GM20000 (cell line): ENCODE data around the gene DUOX1.
A peak's percentile ranks its signal among the peaks of the same experiment; 100 is the strongest.

Source experiments
- DNase-seq: peaks from one replicate; pipeline ENCODE4 v3.0.0; 2012; ENCODE audit warnings: low spot score
- TF ChIP-seq, protein P1 (sequence below): IDR thresholded peaks from 2 replicates; pipeline ENCODE4 v1.5.1; 2012; ENCODE audit warnings: mild to moderate bottlenecking, control low read depth; ENCODE audit errors: extremely low read depth, missing control alignments

The DUOX1 gene

GRCh38 chr15:45184562-45185041 lies 54.8 kb downstream of the DUOX1 start:
- TF ChIP-seq, protein P1, sequence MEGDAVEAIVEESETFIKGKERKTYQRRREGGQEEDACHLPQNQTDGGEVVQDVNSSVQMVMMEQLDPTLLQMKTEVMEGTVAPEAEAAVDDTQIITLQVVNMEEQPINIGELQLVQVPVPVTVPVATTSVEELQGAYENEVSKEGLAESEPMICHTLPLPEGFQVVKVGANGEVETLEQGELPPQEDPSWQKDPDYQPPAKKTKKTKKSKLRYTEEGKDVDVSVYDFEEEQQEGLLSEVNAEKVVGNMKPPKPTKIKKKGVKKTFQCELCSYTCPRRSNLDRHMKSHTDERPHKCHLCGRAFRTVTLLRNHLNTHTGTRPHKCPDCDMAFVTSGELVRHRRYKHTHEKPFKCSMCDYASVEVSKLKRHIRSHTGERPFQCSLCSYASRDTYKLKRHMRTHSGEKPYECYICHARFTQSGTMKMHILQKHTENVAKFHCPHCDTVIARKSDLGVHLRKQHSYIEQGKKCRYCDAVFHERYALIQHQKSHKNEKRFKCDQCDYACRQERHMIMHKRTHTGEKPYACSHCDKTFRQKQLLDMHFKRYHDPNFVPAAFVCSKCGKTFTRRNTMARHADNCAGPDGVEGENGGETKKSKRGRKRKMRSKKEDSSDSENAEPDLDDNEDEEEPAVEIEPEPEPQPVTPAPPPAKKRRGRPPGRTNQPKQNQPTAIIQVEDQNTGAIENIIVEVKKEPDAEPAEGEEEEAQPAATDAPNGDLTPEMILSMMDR, result no peak
- no peak for DNase-seq

DNA sequence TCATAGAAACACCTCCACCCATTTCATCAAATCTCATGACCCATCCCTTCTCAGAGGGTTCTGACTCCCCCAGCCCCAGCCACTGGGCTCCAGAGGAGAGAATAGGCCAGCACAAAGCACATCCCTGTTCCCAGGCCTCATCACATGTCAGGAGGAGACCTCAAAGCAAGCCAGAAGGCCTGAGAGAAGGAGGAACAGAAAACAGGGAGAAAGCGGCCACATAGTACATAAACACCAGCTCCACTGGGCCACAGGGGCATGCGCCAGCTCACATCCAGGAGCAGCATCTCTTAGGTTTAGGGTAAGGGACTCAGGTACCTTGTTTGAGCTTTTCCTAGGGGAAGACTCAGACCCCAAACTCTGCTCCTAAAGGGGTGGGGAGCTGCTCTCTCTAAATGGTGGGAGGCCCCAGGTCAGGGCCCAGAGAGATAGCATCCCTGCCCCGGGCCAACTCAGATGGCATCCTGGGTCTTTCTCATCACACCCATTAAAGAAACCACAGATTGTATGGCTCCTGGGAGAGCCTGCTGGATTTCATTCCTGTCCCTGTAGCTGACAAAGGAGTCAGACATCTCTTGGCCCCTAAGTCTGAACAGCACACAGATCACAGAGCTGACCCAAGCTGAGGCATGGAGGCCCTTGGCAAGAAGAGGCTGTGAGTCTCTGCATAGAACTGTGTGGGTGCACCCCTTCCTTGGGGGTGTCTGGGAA lies 55.4 kb downstream of the DUOX1 start:
- TF ChIP-seq, protein P1, result no peak
- DNase-seq, result no peak

GRCh38 chr15:45185903-45186770 lies 56.3 kb downstream of the DUOX1 start:
- TF ChIP-seq, protein P1, result no peak

DNA sequence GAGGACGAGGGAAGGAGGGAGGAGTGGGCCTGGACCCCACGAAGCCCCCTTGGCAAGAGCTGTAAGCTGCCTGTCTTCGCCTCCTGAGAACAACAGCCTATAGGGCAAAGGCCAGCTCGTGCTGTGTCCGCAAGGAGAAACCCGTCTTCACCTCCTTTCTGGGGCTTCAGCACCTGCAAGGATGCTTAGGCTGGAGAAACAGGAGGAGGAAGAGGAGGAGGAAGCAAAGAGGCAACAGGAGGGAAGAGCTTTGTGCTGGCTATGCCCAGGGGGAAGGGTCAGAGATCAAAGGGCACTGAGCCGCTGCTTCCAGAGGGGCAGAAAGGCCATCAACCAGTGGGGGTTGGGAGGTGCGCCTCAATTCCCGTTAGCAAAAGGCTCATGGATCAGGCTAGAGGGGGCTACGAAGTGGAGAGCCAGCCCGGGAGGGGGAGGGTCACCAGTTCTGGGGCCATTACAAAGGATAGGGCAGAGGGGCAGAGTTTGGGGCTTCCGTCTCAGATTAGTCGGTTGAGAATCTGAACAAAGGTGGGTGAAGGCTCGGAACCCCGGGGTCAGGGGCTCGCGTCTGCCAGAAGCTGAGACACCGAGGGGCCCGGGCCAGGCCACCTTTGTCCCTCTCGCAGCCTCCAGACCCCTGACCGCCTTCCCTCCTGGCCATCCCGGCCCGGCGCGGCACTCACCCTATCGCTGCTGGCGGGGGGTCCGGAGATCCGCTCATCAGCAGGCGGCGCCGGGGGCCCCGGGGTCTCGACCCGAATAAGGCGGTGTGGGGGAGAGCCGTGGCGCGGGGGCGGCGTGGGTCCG lies 57.2 kb downstream of the DUOX1 start:
- TF ChIP-seq, protein P1, result no peak
- DNase-seq, result peak; percentile 45

More at GRCh38 chr15:45185903-45186770, 56.3 kb downstream of the DUOX1 start:
- no peak for DNase-seq

GRCh38 chr15:45187578-45187893 lies 57.7 kb downstream of the DUOX1 start:
- DNase-seq, result no peak
- TF ChIP-seq, protein P1, result no peak

DNA sequence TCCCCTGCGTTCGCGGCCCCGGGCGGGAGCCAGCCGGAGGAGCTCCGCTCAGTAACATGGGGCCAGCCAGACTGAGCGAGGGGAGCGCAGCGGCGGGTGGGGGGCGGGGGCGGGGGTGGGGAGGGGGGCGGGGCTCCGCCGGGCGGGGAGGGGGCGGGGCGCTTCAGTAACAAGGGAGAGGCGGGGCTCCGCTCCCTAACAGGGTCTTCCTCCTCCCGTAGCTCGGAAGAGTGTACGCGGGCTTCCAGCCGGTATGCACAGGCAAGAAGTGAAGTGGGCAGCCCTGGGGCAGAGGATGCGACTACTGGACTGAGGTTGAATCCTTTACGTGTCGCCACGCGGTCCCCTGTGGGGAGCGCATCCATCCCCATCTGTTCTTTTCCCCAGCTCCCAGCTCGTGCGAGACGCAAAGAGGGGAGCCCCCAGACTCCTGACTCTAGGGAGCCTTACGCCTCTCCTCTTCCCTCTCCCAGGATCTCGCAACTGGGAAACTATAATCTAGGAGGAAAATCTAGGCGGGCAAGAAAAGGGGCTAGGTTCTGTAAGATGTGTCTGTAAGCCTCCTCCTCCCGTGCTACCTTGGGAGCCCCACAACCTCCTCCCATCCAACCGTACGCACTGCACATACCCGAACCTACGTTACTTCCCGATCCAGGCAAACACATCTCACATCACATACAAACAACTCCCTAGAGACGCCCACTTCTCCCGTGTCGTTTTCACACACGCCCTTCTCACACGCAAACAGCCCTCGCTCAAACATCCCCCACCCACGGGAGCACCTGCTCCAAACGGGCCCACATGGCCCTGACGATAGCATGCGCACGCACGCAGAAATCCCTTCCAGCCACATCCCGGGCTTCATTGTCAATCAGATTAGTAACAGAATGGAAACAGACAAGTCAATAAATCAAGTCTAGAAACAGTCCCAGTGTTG lies 58.4 kb downstream of the DUOX1 start, which contains the start of gene SHF:
SHF (minus strand) TSS at position 73 of the 937 bp plus-strand sequence; CDS start at position 58, 15 bp downstream.
- peak; percentile 88 for DNase-seq
- TF ChIP-seq, protein P1, result no peak
